ENCODE results near the gene DNAI4. TPM values are rescaled to one million over a fixed set of nuclear protein-coding genes. Genes with fewer than 3 reads are reported as not detected.

The DNAI4 gene
- total RNA-seq, 2 experiments from 2014 or later: 1.9 to 10.2 TPM

GRCh38 chr1:66932291-66932690, 7.6 kb upstream of the DNAI4 start:
- no peak for TF ChIP-seq EZH2phosphoT487 (IDR thresholded peaks at IDR 0.05; ENCODE audit: borderline replicate concordance, low read depth, low read length)
- no peak for TF ChIP-seq CTCF (conservative IDR thresholded peaks at IDR 0.05; ENCODE audit: low read length)
- Histone ChIP-seq H2AFZ (ENCODE audit: low read length) (no peak overlapping the region), H3K9me2 (ENCODE audit: insufficient read depth, low read length) (no peaks in the 10 kb centered on the region), H3K9me3 (ENCODE audit: low read length) (peaks cover 10% of the 10 kb centered on the region; the same call in 1 of the 2 replicates), H4K20me1 (ENCODE audit: insufficient read depth, low read length) (peaks cover 36% of the 10 kb centered on the region; the same call in 1 of the 2 replicates), H3K79me2 (ENCODE audit: insufficient read depth, low read depth, low read length) (peaks cover 94% of the 10 kb centered on the region), H3K27ac (ENCODE audit: low read depth, low read length, poor library complexity, severe bottlenecking) (no peak overlapping the region), H3K4me1 (ENCODE audit: insufficient read depth, low read length, poor library complexity, severe bottlenecking) (peaks cover 55% of the 10 kb centered on the region), H3K4me3 (ENCODE audit: low read depth, low read length, poor library complexity, severe bottlenecking) (peak overlapping the region; percentile 98), H3K36me3 (ENCODE audit: insufficient read depth, low read length) (peaks cover 69% of the 10 kb centered on the region), H3K4me2 (ENCODE audit: low read length) (peak overlapping the region; percentile 76)
- ChIA-PET CTCF (ENCODE audit: unreplicated experiment) (no interaction called here), POLR2A (interaction anchor here (0.6 to 2.0 kb wide), 9 partner anchors 9 to 599 kb away, joined by 3 to 11 read pairs (median 4); no protein-coding TSS in a partner anchor)
- intact Hi-C loops (cut with micrococcal nuclease; ENCODE audit: unreplicated experiment): loop anchor here (5.0 kb wide), 1 partner anchor 50 kb away; no protein-coding TSS in a partner anchor
- BruUV-seq (replicated peaks): no TSS peak
- DNase-seq (ENCODE audit: low spot score): no peak

DNA sequence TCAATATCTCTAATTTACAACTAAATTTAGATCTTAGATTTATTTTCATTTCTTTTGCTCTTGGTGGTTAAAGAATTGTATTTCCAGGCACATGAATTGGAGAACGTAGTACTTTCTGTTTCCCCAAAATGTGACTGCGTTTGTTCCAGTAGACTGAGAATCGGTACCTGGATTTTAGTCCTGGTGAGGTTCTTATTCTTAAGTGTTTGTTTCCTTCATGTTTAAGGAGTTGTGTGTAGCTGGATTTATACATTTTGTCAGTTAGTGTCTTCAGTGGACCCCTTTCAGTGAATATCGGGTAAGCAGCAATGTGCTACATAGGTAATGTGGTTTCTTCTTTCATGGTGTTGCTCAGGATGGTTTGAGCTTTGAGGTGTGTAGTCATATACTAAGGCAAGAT, 6.9 kb upstream of the DNAI4 start:
- BruUV-seq (replicated peaks): no TSS peak
- DNase-seq (ENCODE audit: low spot score): peak; percentile 36
- POLR2A ChIA-PET: interaction anchor here (0.6 to 2.0 kb wide), 8 partner anchors 9 to 167 kb away, joined by 3 to 11 read pairs (median 4); no protein-coding TSS in a partner anchor
- Histone ChIP-seq H3K79me2 (ENCODE audit: insufficient read depth, low read depth, low read length) (peaks cover 94% of the 10 kb centered on the region), H3K4me1 (ENCODE audit: insufficient read depth, low read length, poor library complexity, severe bottlenecking) (peaks cover 60% of the 10 kb centered on the region), H2AFZ (ENCODE audit: low read length) (no peak overlapping the region), H3K36me3 (ENCODE audit: insufficient read depth, low read length) (peaks cover 70% of the 10 kb centered on the region), H3K9me3 (ENCODE audit: low read length) (peaks cover 10% of the 10 kb centered on the region; the same call in 1 of the 2 replicates), H3K27ac (ENCODE audit: low read depth, low read length, poor library complexity, severe bottlenecking) (peak overlapping the region; percentile 86), H3K9me2 (ENCODE audit: insufficient read depth, low read length) (no peaks in the 10 kb centered on the region), H4K20me1 (ENCODE audit: insufficient read depth, low read length) (peaks cover 36% of the 10 kb centered on the region; the same call in 1 of the 2 replicates), H3K4me3 (ENCODE audit: low read depth, low read length, poor library complexity, severe bottlenecking) (peak overlapping the region; percentile 98), H3K4me2 (ENCODE audit: low read length) (peak overlapping the region; percentile 76)
- TF ChIP-seq EZH2phosphoT487 (IDR thresholded peaks at IDR 0.05; ENCODE audit: borderline replicate concordance, low read depth, low read length): no peak
- no peak for TF ChIP-seq CTCF (conservative IDR thresholded peaks at IDR 0.05; ENCODE audit: low read length)
- CTCF ChIA-PET (ENCODE audit: unreplicated experiment): no interaction called here
- intact Hi-C loops (cut with micrococcal nuclease; ENCODE audit: unreplicated experiment): loop anchor here (2.0 to 5.0 kb wide), 3 partner anchors 51 to 499 kb away; partner anchors contain the start of gene SERBP1

- Histone ChIP-seq H3K9me3 (ENCODE audit: low read length) (peaks cover 10% of the 10 kb centered on the region; the same call in 1 of the 2 replicates), H3K27ac (ENCODE audit: low read depth, low read length, poor library complexity, severe bottlenecking) (peak overlapping the region; percentile 86), H3K4me2 (ENCODE audit: low read length) (peak overlapping the region; percentile 76), H3K4me1 (ENCODE audit: insufficient read depth, low read length, poor library complexity, severe bottlenecking) (peaks cover 60% of the 10 kb centered on the region), H3K9me2 (ENCODE audit: insufficient read depth, low read length) (no peaks in the 10 kb centered on the region), H4K20me1 (ENCODE audit: insufficient read depth, low read length) (peaks cover 33% of the 10 kb centered on the region; the same call in 1 of the 2 replicates), H3K4me3 (ENCODE audit: low read depth, low read length, poor library complexity, severe bottlenecking) (peak overlapping the region; percentile 98), H2AFZ (ENCODE audit: low read length) (peak overlapping the region; percentile 62; the same call in 1 of the 2 replicates), H3K79me2 (ENCODE audit: insufficient read depth, low read depth, low read length) (peaks cover 94% of the 10 kb centered on the region), H3K36me3 (ENCODE audit: insufficient read depth, low read length) (peaks cover 67% of the 10 kb centered on the region)
- no TSS peak for BruUV-seq (replicated peaks)
- ChIA-PET POLR2A (interaction anchor here (0.6 to 1.4 kb wide), 9 partner anchors 15 to 207 kb away, joined by 3 to 6 read pairs (median 3); no protein-coding TSS in a partner anchor), CTCF (ENCODE audit: unreplicated experiment) (no interaction called here)
- no peak for DNase-seq (ENCODE audit: low spot score)
- intact Hi-C loops (cut with micrococcal nuclease; ENCODE audit: unreplicated experiment): loop anchor here (1.0 to 5.0 kb wide), 5 partner anchors 52 to 500 kb away; partner anchors contain the start of genes SERBP1 and SLC35D1
- TF ChIP-seq CTCF (conservative IDR thresholded peaks at IDR 0.05; ENCODE audit: low read length) (no peak), EZH2phosphoT487 (IDR thresholded peaks at IDR 0.05; ENCODE audit: borderline replicate concordance, low read depth, low read length) (no peak)
Observed at GRCh38 chr1:66930823-66931174, 6.1 kb upstream of the DNAI4 start.
